GM12864 (cell line): ENCODE results near the gene SSBP1.

ENCODE experiments used
- DNase-seq: peaks from one replicate; pipeline ENCODE4 v3.0.0-alpha.2; 2011; ENCODE audit warnings: low read depth
- H3K4me3 ChIP-seq: 2 replicates; pipeline ENCODE4 v1.5.1; 2011; ENCODE audit warnings: mild to moderate bottlenecking, low read depth, low read length, control low read depth
- CTCF ChIP-seq: IDR thresholded peaks from 2 replicates; pipeline ENCODE4 v1.5.1; 2011; ENCODE audit warnings: low read depth, mild to moderate bottlenecking, moderate library complexity, low read length, control low read depth, inconsistent platforms; ENCODE audit errors: missing control alignments

SSBP1 gene

DNA sequence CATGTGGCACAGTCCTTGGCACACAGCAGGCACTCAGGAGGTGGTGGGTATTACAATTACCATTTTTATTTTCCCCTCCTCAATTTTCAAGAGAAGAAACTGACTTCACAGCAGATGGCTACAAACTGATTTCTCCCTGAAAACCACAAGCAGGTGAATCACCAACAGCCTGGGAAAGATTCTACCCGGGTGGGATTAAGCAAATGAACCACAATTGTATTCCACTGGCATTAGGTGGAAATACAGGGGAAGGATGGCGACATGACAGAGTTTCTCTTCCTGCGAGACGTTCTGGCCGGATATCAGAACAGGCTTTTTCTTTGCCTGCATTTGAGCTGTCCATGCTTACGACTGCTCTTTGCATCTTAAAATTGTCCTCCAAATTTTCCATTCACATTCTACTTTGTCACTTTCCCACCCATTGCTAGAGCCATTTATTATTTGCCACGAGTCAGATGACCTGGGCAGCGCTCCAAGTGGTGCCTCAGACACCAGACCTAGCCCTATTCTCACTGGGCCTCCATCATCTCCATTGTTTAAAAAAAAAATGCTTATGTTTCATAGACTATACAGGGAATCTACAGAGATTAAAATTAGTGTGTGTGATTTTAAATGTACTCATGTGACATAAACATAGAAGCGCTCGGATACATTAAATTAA, 40.8 kb upstream of the SSBP1 start:
- TF ChIP-seq CTCF, result no peak
- no peak for DNase-seq
- no peak overlapping the region for H3K4me3 ChIP-seq

DNA sequence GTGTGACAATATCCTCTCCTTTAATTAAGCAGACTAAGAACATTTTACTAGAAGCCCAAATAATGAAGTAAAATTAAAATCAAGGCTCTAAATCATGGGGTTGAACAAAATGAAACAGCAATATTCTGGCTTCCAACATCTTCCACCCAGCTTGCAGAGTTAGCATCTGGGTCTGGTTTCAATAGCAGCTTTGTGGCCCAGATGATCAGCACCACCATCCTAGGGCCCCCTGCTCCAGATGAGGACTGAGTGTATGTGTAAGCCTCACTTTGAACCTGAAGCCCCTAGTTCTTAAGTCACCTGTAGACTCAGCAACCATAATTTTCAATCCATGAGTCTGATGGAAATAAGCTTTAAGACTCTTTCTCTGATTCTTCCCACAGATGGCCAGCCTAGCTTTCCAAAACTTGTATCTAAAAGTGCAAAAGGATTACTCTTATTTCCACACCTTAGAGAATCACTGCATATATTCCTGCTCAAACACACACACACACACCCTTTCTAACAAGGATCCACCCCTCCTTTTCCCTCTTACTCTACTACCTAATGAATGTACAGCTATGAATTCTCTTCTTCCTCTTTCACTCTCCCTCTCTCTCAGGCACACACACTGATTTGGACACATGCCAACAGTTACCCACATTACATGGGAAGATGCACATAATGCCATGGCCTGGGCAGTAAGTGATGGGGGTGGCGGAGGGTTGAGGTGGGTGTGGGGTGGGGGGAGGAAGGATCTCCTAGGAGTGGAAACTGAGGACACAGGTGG, 39.7 kb upstream of the SSBP1 start:
- TF ChIP-seq CTCF, result no peak
- DNase-seq, result no peak
- H3K4me3 ChIP-seq, result no peak overlapping the region

DNA sequence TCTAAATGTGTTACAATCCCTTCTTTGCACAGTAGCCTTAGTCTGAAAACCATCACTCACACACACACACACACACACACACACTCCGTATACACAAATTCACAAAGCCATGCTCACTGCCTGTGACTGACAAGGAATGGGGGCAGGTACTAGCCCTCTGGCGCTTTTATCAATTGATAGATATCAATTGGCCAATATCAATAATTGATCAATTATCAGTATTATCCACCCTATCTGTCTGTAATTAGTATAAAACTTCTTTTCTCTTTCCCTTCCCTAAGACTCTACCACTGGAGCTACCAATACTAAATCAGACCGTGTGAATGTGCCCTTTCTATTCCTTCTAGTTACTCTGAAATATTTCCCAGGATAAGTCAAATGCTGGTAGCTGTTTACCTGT, 38.3 kb upstream of the SSBP1 start:
- DNase-seq, result no peak
- no peak overlapping the region for H3K4me3 ChIP-seq
- no peak for TF ChIP-seq CTCF

GRCh38 chr7:141700296-141700847, 37.8 kb upstream of the SSBP1 start:
- H3K4me3 ChIP-seq, result peak overlapping the region; percentile 54
- TF ChIP-seq CTCF, result no peak
- no peak for DNase-seq

DNA sequence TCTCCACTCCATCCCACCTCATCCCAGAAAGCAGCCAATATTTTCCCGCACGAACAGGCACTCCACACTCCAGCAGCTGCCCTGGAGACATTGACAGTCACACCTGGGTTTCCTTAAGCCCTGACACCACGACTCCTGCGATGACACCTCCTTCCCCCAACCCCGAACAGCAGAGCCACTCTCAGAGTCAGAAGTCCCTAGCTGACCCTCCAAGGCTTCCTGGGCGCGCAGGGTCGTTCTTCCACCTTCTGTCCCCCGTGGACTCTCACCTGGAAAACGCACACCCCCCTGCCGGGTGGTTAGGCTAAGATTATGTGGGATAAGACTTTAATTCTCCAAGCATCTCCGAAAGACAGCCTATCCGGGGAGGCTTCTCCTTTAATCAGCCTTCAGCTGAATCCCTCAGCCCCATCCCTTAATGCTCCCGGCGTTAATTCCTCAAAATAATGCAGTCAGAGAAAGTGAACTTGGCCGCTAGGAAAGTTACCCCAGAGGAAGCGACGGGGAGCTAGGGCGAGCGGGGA, 37.2 kb upstream of the SSBP1 start:
- DNase-seq, result no peak
- peak overlapping the region; percentile 54 for H3K4me3 ChIP-seq
- TF ChIP-seq CTCF, result no peak

DNA sequence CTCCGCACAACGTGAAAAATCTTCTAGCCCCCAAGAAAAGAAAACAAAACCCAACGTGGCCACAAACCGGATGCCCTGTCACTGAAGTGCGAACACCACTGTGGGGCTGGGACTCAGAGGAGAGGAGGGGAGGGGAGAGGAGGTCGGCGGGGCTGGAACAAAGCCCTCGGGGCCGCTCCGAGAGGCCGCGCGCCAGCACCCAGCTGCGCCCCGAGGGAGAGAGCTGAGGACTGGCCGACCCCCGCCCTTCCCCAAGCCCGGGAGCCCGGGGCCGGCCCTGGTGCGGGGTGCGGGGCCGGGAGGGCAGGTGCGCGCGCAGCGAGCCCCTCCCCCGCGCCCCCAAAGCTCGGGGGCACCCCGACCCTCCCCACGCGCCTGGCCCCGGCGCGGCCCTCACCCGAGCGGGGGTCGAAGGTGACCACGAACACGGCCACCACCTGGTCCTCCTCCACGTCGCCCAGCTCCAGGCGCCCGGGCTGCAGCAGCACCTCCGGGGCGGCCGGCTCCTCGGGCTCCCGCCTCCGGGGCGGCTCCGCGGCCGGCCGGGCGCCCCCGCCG, 36.6 kb upstream of the SSBP1 start:
- peak overlapping the region; percentile 66 for H3K4me3 ChIP-seq
- DNase-seq, result peak; percentile 21
- no peak for TF ChIP-seq CTCF
